ENCODE data around the gene CLEC10A.
"Not testable (repeated sequence)": the region's sequence is repeated elsewhere in the genome, so short reads cannot be mapped to it uniquely, and the experiment has no call there.

The CLEC10A gene

GRCh38 chr17:7108560-7108925 lies 28.5 kb upstream of the CLEC10A start:
- DNase-seq: no peak

GRCh38 chr17:7107795-7108559 lies 27.9 kb upstream of the CLEC10A start:
- DNase-seq: no peak

GRCh38 chr17:7107012-7107754 lies 27.1 kb upstream of the CLEC10A start:
- no peak for DNase-seq

GRCh38 chr17:7102421-7102820 lies 22.4 kb upstream of the CLEC10A start:
- DNase-seq: no peak

- no peak for DNase-seq
Measured at GRCh38 chr17:7101531-7101930, 21.5 kb upstream of the CLEC10A start.

- DNase-seq: not testable (repeated sequence)
Measured at GRCh38 chr17:7100641-7101379, 20.8 kb upstream of the CLEC10A start.

- DNase-seq: no peak
Measured at GRCh38 chr17:7098802-7099459, 18.9 kb upstream of the CLEC10A start.

GRCh38 chr17:7097940-7098339 lies 17.9 kb upstream of the CLEC10A start:
- no peak for DNase-seq

GRCh38 chr17:7095625-7096024 lies 15.6 kb upstream of the CLEC10A start:
- no peak for DNase-seq

GRCh38 chr17:7094652-7095019 lies 14.6 kb upstream of the CLEC10A start:
- DNase-seq: no peak

GRCh38 chr17:7091311-7092005 lies 11.4 kb upstream of the CLEC10A start:
- peak; percentile 15 for DNase-seq

- not testable (repeated sequence) for DNase-seq
Measured at GRCh38 chr17:7089570-7089969, 9.5 kb upstream of the CLEC10A start.

GRCh38 chr17:7088442-7088841 lies 8.4 kb upstream of the CLEC10A start:
- not testable (repeated sequence) for DNase-seq

GRCh38 chr17:7084088-7084487 lies 4.0 kb upstream of the CLEC10A start:
- DNase-seq: no peak

GRCh38 chr17:7083592-7083991 lies 3.5 kb upstream of the CLEC10A start:
- DNase-seq: no peak

GRCh38 chr17:7081341-7082062 lies 1.5 kb upstream of the CLEC10A start:
- DNase-seq: peak; percentile 15

GRCh38 chr17:7080456-7081041 lies 498 bp upstream of the CLEC10A start:
- DNase-seq: no peak

- DNase-seq: no peak
Measured at GRCh38 chr17:7078711-7079110, 1.3 kb downstream of the CLEC10A start.

GRCh38 chr17:7077911-7078546 lies 2.0 kb downstream of the CLEC10A start:
- no peak for DNase-seq

GRCh38 chr17:7074931-7075330 lies 5.1 kb downstream of the CLEC10A start:
- no peak for DNase-seq

- no peak for DNase-seq
Measured at GRCh38 chr17:7072406-7072805, 7.6 kb downstream of the CLEC10A start.
